Uterus (tissue), 4 donors: ENCODE results near the gene NAV2. TPM values are rescaled to one million over a fixed set of nuclear protein-coding genes. Genes with fewer than 3 reads are reported as not detected.

Experiments used
- DNase-seq, 2 donors: peaks; one replicate each; pipeline ENCODE4 v3.0.0-alpha.2; 2019 to 2020
- H3K27ac ChIP-seq, 2 donors: fragments of 200-600 bp; sonication (generic); 1 replicate in 1 of 2; 2 replicates in 1 of 2; pipeline ENCODE4 v1.5.1; 2016 to 2018
- H3K27me3 ChIP-seq, 2 donors: fragments of 200-600 bp; sonication (generic); one replicate each; pipeline ENCODE4 v1.5.1; 2018 to 2019; ENCODE audit warnings: control low read depth in 1 of 2
- H3K36me3 ChIP-seq, 2 donors: fragments of 200-600 bp; sonication (generic); one replicate each; pipeline ENCODE4 v1.5.1; 2019; ENCODE audit warnings: control low read depth in 1 of 2
- H3K4me1 ChIP-seq, 2 donors: fragments of 200-600 bp; sonication (generic); one replicate each; pipeline ENCODE4 v1.5.1; 2018 to 2019; ENCODE audit warnings: control low read depth in 1 of 2
- H3K4me3 ChIP-seq, 2 donors: fragments of 200-600 bp; sonication (generic); 1 replicate in 1 of 2; 2 replicates in 1 of 2; pipeline ENCODE4 v1.5.1; 2018 to 2019; ENCODE audit warnings: mild to moderate bottlenecking in 1 of 2
- H3K9me3 ChIP-seq, 2 donors: fragments of 200-600 bp; sonication (generic); one replicate each; pipeline ENCODE4 v1.5.1; 2019; ENCODE audit warnings: control low read depth in 1 of 2
- POLR2A ChIP-seq, 2 donors: fragments of 450-650 bp; IDR thresholded peaks; one replicate each; pipeline ENCODE4 v1.6.1; 2016; ENCODE audit warnings: antibody characterized with exemption in 2 of 2, mild to moderate bottlenecking in 1 of 2, moderate library complexity in 1 of 2
- intact Hi-C: fragments of 100-400 bp; cut with DNase I; formaldehyde crosslinking; loops from one replicate; pipeline ENCODE4 v1.15.1; 2023; ENCODE audit warnings: low total_unique reads
- total RNA-seq, 4 donors: library from RNA; depleted of rRNA in 3 of 4; stranded (reverse); fragments of >200 nt in 3 of 4; gene quantifications; one replicate each; pipeline versions ENCODE4 v1.1.0 to v1.2.4, GENCODE V29; 2014 to 2023
- TF ChIP-seq, protein P1 (sequence below), 4 experiments: fragments of 200-600 bp in 2 of 4; fragments of 450-650 bp in 2 of 4; sonication (generic) in 2 of 4; IDR thresholded peaks; one replicate each; pipeline ENCODE4 v1.5.1; 2016 to 2019; ENCODE audit warnings: antibody characterized with exemption in 4 of 4, mild to moderate bottlenecking in 2 of 4, moderate library complexity in 1 of 4
- donor health status: DM: yes; HTN: yes; CAD: no.

Gene NAV2
- total RNA-seq, 4 donors from 2014 or later: 2.6 to 31.6 (median 5.7) TPM

DNA sequence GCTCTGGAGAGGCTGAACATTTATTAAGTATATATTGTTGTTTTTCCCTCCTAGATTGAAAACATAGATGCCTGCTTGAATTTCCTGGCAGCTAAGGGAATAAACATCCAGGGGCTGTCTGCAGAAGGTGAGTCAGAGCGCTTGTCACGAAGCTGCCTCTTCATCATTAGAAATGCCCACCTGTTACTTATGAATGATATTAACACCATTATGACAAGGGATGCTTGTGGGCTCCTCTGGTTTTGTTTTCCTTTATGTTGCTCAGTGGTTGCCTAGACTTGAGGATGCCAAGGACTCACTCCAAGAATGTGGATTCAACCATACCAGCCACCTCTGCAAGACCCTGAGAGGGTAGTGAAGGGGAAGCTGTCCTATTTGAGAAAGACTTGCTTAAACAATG is 156.2 kb downstream of the NAV2 start:
- no peak for DNase-seq
- TF ChIP-seq POLR2A (IDR thresholded peaks at IDR 0.05): no peak
- TF ChIP-seq, protein P1, sequence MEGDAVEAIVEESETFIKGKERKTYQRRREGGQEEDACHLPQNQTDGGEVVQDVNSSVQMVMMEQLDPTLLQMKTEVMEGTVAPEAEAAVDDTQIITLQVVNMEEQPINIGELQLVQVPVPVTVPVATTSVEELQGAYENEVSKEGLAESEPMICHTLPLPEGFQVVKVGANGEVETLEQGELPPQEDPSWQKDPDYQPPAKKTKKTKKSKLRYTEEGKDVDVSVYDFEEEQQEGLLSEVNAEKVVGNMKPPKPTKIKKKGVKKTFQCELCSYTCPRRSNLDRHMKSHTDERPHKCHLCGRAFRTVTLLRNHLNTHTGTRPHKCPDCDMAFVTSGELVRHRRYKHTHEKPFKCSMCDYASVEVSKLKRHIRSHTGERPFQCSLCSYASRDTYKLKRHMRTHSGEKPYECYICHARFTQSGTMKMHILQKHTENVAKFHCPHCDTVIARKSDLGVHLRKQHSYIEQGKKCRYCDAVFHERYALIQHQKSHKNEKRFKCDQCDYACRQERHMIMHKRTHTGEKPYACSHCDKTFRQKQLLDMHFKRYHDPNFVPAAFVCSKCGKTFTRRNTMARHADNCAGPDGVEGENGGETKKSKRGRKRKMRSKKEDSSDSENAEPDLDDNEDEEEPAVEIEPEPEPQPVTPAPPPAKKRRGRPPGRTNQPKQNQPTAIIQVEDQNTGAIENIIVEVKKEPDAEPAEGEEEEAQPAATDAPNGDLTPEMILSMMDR (IDR thresholded peaks at IDR 0.05): no peak
- Histone ChIP-seq H3K27me3 (no peaks in the 10 kb centered on the region), H3K4me3 (no peak overlapping the region), H3K36me3 (no peaks in the 10 kb centered on the region), H3K9me3 (no peaks in the 10 kb centered on the region), H3K27ac (no peak overlapping the region), H3K4me1 (no peaks in the 10 kb centered on the region)
- intact Hi-C loops: no loop called here

DNA sequence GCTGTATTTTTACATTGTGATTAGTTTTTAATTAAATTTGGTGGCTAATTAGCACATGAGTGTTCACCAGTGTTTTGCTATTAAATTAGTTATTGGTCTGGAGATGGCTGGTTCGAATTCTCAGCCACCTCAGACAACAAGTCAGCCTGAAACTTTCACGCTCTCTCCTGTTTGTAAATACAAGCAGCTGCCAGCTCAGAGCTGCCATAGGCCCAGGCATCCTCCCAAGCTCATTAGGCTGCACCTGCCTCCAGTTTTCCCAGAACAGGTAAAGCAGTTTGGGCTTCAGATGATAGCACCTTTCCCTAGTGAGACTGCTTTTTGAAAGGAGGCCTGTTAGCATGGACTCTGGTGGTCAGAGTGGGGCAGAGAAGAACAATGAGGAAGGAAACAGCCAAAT is 156.8 kb downstream of the NAV2 start:
- H3K4me1 ChIP-seq: no peaks in the 10 kb centered on the region
- H3K4me3 ChIP-seq: no peak overlapping the region
- H3K27me3 ChIP-seq: no peaks in the 10 kb centered on the region
- intact Hi-C loops: no loop called here
- no peak for DNase-seq
- H3K9me3 ChIP-seq: no peaks in the 10 kb centered on the region
- no peak for TF ChIP-seq POLR2A (IDR thresholded peaks at IDR 0.05)
- TF ChIP-seq, protein P1 (IDR thresholded peaks at IDR 0.05): no peak
- no peak overlapping the region for H3K27ac ChIP-seq
- H3K36me3 ChIP-seq: no peaks in the 10 kb centered on the region

DNA sequence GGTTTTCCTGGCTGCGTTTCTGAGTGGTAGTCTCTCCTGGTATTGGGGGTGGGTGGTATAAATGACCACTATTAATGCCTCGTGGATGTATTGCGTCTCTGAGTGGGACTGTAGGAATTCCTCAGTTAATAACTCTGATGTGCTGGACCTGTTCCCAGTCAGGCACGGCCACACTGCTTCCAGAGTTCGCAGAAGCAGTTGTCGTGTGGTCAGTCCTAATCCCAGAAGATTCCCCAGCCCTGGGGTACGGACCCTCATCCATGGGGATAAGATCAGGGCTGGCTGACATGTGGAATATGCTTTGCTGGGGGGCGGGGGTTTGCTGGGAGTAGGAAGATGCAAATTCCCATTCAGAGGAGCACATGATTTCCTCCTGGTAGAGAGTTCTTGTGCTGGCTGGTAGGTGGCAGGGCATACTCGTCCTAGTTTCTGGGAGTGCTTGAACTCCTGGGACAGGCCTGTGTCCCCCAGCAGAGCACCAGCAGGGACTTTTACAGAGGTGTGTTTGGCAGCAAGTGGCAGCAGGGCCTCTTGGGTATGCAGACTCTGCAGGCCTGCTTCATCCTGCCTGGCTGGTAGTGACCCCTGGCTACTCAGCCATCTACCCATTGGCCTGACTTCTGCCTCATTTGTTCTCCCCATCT is 157.4 kb downstream of the NAV2 start:
- H3K4me1 ChIP-seq: no peaks in the 10 kb centered on the region
- no peak for TF ChIP-seq POLR2A (IDR thresholded peaks at IDR 0.05)
- TF ChIP-seq, protein P1 (IDR thresholded peaks at IDR 0.05): no peak
- no peaks in the 10 kb centered on the region for H3K36me3 ChIP-seq
- H3K9me3 ChIP-seq: no peaks in the 10 kb centered on the region
- intact Hi-C loops: no loop called here
- DNase-seq: no peak
- no peak overlapping the region for H3K27ac ChIP-seq
- no peaks in the 10 kb centered on the region for H3K27me3 ChIP-seq
- H3K4me3 ChIP-seq: no peak overlapping the region

DNA sequence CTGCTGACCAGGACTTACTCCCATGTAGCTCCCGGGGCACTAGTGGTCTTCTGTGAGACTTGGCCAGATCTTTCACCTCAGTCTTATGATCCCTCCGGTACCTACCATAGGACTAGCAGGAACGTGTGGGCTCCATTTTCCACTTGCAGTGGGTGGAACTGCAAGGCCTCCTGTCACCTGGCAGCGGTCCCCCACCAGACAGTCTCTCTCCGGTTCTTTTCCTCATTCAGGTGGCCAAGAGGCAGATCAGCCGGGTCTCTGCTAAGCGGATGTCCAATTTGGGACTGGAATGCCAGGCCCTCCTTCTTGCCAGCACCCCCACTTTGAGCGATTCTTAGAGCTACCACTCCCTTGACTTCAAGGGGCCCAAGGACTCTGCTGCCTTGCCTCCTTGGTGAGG is 158.9 kb downstream of the NAV2 start:
- Histone ChIP-seq H3K4me1 (no peaks in the 10 kb centered on the region), H3K9me3 (no peaks in the 10 kb centered on the region), H3K27ac (no peak overlapping the region), H3K27me3 (no peaks in the 10 kb centered on the region), H3K4me3 (no peak overlapping the region), H3K36me3 (no peaks in the 10 kb centered on the region)
- TF ChIP-seq, protein P1 (IDR thresholded peaks at IDR 0.05): no peak
- TF ChIP-seq POLR2A (IDR thresholded peaks at IDR 0.05): no peak
- no peak for DNase-seq
- intact Hi-C loops: no loop called here

DNA sequence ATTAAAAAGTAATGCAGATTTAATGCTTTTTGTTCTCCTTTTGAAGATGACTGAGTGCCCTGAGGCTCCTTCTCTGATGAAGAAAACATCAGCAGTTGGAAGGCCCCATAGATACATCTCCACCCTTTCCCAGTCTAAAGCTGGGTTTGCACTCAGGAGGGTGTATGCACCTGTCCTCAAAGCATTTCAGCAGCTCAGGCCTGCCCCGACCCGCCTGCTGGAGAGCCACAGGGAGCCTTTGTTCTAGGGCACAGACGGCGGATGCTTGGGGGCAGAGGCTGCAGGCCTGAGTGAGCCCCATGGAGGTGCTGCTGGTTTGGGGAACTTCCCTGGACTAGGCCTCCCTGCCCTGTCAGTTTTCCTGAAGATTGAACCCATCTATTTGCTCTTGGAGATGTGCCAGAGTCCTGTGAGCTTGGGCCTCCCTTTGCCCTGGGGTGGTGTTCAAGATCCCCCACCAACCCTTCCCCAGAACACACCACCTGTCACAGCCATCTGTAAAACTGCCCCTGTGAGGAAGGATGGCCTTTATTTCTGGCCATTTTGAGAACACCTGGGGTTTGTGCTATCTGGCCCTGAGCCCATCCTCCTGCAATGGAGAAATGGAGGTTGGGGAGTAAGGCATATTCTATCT is 160.0 kb downstream of the NAV2 start:
- Histone ChIP-seq H3K9me3 (no peaks in the 10 kb centered on the region), H3K4me1 (no peaks in the 10 kb centered on the region), H3K27ac (no peak overlapping the region), H3K4me3 (no peak overlapping the region), H3K27me3 (no peaks in the 10 kb centered on the region), H3K36me3 (no peaks in the 10 kb centered on the region)
- TF ChIP-seq POLR2A (IDR thresholded peaks at IDR 0.05): no peak
- TF ChIP-seq, protein P1 (IDR thresholded peaks at IDR 0.05): no peak
- intact Hi-C loops: no loop called here
- DNase-seq: no peak
